DMS79 treated with DMSO at 0.1 percent for 48 hours (cell line): ENCODE data around the gene ATPAF1.

Experiments used
- DNase-seq: peaks from one replicate; lab custom pipeline; 2025; lab: John Stamatoyannopoulos, UW

Gene ATPAF1

DNA sequence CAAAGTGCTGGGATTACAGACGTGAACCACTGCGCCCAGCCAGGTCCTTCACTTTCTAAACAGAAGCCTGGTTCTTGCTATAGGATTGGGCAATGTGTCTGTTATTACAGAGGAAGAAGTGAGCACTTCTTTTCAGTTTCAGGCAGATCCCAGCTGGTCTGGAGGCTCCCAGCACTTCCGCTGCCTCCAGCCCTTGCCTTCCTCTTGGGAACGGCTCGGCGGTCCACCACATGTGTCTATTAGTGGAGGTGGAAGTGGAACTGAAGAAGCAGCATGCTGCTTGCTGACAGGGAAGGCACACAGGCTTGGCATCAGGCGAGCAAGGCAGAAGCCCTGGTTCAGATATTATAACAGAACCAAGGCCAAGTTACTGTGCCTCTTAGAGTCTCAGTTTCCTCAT, 81.1 kb downstream of the ATPAF1 start:
- no peak for DNase-seq

DNA sequence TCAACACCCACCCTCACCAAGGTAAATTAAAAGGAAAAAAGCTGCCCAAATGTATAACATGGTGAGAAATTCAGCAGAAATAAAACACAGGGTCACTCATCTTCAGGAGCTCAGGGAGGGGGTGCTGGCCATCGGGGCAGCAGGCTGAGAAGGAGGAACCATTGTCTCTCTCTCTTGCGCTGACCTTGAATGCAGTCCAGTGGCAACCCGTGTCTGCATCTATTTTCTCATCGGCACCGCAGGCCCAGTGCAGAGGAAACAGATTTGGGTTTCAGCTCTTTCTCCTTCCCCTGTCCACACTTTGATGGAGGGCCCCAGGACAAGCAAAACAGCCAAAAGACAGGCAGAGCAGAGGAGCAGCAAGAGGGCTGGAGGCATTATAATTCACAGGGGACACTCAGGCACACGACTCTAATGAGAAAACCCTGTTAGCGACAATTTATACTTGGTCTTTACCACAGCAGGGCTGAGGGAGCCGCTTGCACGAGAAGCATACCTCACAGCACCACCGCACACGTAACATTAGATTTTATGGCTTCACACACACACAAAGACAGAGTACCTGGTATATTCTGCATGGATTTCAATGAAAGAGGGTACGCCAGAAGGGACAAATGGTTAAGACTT, 82.7 kb downstream of the ATPAF1 start:
- DNase-seq, result no peak

DNA sequence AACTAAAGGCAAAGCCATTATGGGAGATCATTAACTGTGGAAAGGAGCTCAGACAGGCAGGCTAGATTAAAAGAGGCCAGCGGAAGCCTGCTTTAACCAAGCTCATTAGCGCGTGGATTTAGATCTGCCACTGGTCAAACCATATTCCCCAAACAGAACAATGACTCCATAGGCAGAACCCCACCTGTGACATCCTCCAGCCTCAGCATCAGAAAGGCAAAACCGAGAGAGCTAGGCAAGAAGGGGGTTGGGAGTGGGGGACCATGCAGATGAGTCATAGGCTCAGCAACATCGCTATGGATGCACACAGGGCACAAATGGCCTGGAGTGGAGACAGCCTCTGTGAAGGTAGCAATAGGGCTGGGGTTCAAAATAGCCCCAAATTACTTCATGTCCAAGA, 84.7 kb downstream of the ATPAF1 start:
- DNase-seq, result no peak

DNA sequence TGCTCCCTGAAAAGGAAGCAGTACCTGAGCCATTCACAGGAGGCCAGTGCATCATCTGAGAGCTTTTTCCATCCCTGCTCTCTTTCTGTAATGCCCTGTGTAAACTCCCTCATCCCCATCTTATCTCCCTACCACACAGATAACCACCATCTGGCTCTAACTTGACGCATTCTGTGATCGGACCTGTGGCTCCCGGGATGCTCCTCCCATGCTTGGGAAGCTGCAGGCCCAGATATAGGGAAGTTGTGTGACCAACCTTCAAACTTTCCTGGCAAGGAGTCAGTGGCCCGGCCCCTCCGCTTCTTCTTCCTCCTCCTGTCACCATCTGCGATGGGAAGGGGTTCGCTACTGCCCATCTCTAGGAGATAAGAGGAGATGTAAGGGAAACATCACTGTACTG, 85.2 kb downstream of the ATPAF1 start:
- no peak for DNase-seq
